HepG2 (cell line): ENCODE data around the gene RCC1. TPM values are rescaled to one million over a fixed set of nuclear protein-coding genes. Genes with fewer than 3 reads are reported as not detected.

ENCODE experiments used
- AGO2 ChIP-seq: fragments of 200-400 bp; formaldehyde crosslinking; optimal IDR thresholded peaks from 2 replicates; pipeline ENCODE3; 2017; ENCODE audit warnings: mild to moderate bottlenecking, low read depth, low read length, moderate library complexity
- ARNT ChIP-seq: fragments of 450-650 bp; IDR thresholded peaks from 2 replicates; pipeline ENCODE4 v1.6.1; 2017
- ATRX ChIP-seq: sonication (generic); formaldehyde crosslinking; IDR thresholded peaks from 2 replicates; pipeline ENCODE4 v1.4.0; 2020; ENCODE audit warnings: missing genetic modification reagents, borderline replicate concordance
- BATF2 ChIP-seq: sonication (generic); formaldehyde crosslinking; IDR thresholded peaks from 2 replicates; pipeline ENCODE4 v1.8.0; 2022; ENCODE audit warnings: mild to moderate bottlenecking, missing genetic modification reagents, moderate library complexity
- CHD2 ChIP-seq: IDR thresholded peaks from 2 replicates; pipeline ENCODE4 v1.6.1; 2011; ENCODE audit warnings: low read depth, low read length, improper control_type of control experiment
- ESRRA ChIP-seq: sonication (generic); formaldehyde crosslinking; IDR thresholded peaks from 2 replicates; pipeline ENCODE4 v1.5.1; 2020; ENCODE audit warnings: mild to moderate bottlenecking, low read depth, missing genetic modification reagents
- GABPA ChIP-seq, 2 experiments: IDR thresholded peaks; 2 replicates each; pipeline ENCODE4 v1.6.1; 2011 to 2016; ENCODE audit warnings: low read depth in 2 of 2, low read length in 1 of 2, missing biosample characterization in 1 of 2, missing genetic modification characterization in 1 of 2
- MATR3 ChIP-seq: sonication (generic); formaldehyde crosslinking; IDR thresholded peaks from 2 replicates; pipeline ENCODE4 v1.4.0; 2020; ENCODE audit warnings: missing genetic modification reagents
- MBNL3 ChIP-seq: fragments of 250-450 bp; sonication (Bioruptor Pico); conservative IDR thresholded peaks from 2 replicates; pipeline ENCODE4 v1.8.0; 2022; ENCODE audit warnings: mild to moderate bottlenecking, inconsistent platforms
- MXD4 ChIP-seq: IDR thresholded peaks from 2 replicates; pipeline ENCODE4 v1.6.1; 2016; ENCODE audit warnings: mild to moderate bottlenecking, missing biosample characterization, missing genetic modification reagents
- MYPOP ChIP-seq: sonication (generic); formaldehyde crosslinking; IDR thresholded peaks from 2 replicates; pipeline ENCODE4 v1.8.1; 2023; ENCODE audit warnings: mild to moderate bottlenecking, moderate library complexity, missing genetic modification reagents
- PRDM10 ChIP-seq: sonication (generic); formaldehyde crosslinking; IDR thresholded peaks from 2 replicates; pipeline ENCODE4 v1.4.0; 2020; ENCODE audit warnings: low read depth, missing genetic modification reagents
- RORA ChIP-seq: sonication (generic); formaldehyde crosslinking; IDR thresholded peaks from 2 replicates; pipeline ENCODE4 v1.5.0; 2020; ENCODE audit warnings: mild to moderate bottlenecking, missing genetic modification reagents, moderate library complexity
- ZIK1 ChIP-seq: sonication (generic); formaldehyde crosslinking; IDR thresholded peaks from 2 replicates; pipeline ENCODE4 v1.5.0; 2020; ENCODE audit warnings: mild to moderate bottlenecking, low read depth, missing genetic modification reagents, borderline replicate concordance
- ZNF205 ChIP-seq: IDR thresholded peaks from 2 replicates; pipeline ENCODE4 v1.6.1; 2018; ENCODE audit warnings: missing biosample characterization, missing genetic modification reagents
- ZNF260 ChIP-seq: sonication (generic); formaldehyde crosslinking; IDR thresholded peaks from 2 replicates; pipeline ENCODE4 v1.4.0; 2020; ENCODE audit warnings: missing genetic modification reagents, low read depth, mild to moderate bottlenecking, borderline replicate concordance
- ZNF263 ChIP-seq: sonication (generic); formaldehyde crosslinking; IDR thresholded peaks from 2 replicates; pipeline ENCODE4 v1.4.0; 2020; ENCODE audit warnings: missing genetic modification reagents
- ZNF44 ChIP-seq: sonication (generic); formaldehyde crosslinking; IDR thresholded peaks from 2 replicates; pipeline ENCODE4 v1.5.1; 2020; ENCODE audit warnings: mild to moderate bottlenecking, missing genetic modification reagents
- ZNF567 ChIP-seq: sonication (generic); formaldehyde crosslinking; IDR thresholded peaks from 2 replicates; pipeline ENCODE4 v1.8.1; 2023; ENCODE audit warnings: mild to moderate bottlenecking, missing genetic modification reagents, borderline replicate concordance
- ZNF574 ChIP-seq: sonication (generic); formaldehyde crosslinking; IDR thresholded peaks from 2 replicates; pipeline ENCODE4 v1.4.0; 2020; ENCODE audit warnings: missing genetic modification reagents
- ZNF576 ChIP-seq: sonication (generic); formaldehyde crosslinking; IDR thresholded peaks from 2 replicates; pipeline ENCODE4 v1.4.0; 2020; ENCODE audit warnings: mild to moderate bottlenecking, missing genetic modification reagents
- ZSCAN21 ChIP-seq: sonication (generic); formaldehyde crosslinking; IDR thresholded peaks from 2 replicates; pipeline ENCODE4 v1.8.0; 2022; ENCODE audit warnings: mild to moderate bottlenecking, missing genetic modification reagents, moderate library complexity, borderline replicate concordance
- polyA plus RNA-seq, 8 experiments: library from polyadenylated mRNA; depleted of rRNA in 3 of 8; stranded (reverse) in 7 of 8; unstranded in 1 of 8; fragments of >200 nt; fragmentation: Illumina TruSeq in 4 of 8; extraction: Trizol in 4 of 8; gene quantifications; 2 replicates each; pipeline versions ENCODE4 v1.2.1 to v1.2.3, GENCODE V29; 2011 to 2016; ENCODE audit warnings: low read depth in 4 of 8, missing spikeins in 1 of 8, mixed read lengths in 1 of 8; ENCODE audit not compliant: insufficient read depth in 1 of 8
- total RNA-seq, 5 experiments: library from RNA; depleted of rRNA; stranded (reverse); fragments of >200 nt; fragmentation: Illumina TruSeq; extraction: Trizol; gene quantifications; 2 replicates each; pipeline ENCODE4 v1.2.3, GENCODE V29; 2016; ENCODE audit warnings: low read depth in 1 of 5

RCC1 gene
- total and polyA plus RNA-seq, 2 of the 13 experiments (the other 11 are each of a cell fraction or from before 2014, with no cell fraction given) = 47.2 to 80.8 TPM

GRCh38 chr1:28518745-28519341 is 13.0 kb downstream of the RCC1 start (continued):
- TF ChIP-seq ZNF574 (CRISPR knock-in tag) (no peak), MBNL3 (CRISPR knock-in tag) (no peak), GABPA (IDR thresholded peaks at IDR 0.05; ENCODE audit: low read depth, low read length) (no peak), GABPA (CRISPR knock-in tag; IDR thresholded peaks at IDR 0.05; ENCODE audit: low read depth) (no peak), ZNF205 (peak; percentile 53; the same call in 1 of the 2 replicates), RORA (CRISPR knock-in tag) (no peak), CHD2 (no peak), MYPOP (CRISPR knock-in tag) (no peak), ESRRA (CRISPR knock-in tag) (peak; percentile 64; the same call in 1 of the 2 replicates), AGO2 (no peak), BATF2 (no peak; the same call in 1 of the 2 replicates), ZNF567 (CRISPR knock-in tag) (no peak), ZSCAN21 (CRISPR knock-in tag) (no peak), ZIK1 (CRISPR knock-in tag) (no peak), PRDM10 (CRISPR knock-in tag) (no peak), ZNF263 (no peak), ARNT (no peak), MXD4 (CRISPR knock-in tag) (peak; percentile 40; the same call in 1 of the 2 replicates), ZNF576 (CRISPR knock-in tag) (no peak), ZNF260 (CRISPR knock-in tag) (no peak), ATRX (CRISPR knock-in tag) (no peak), MATR3 (CRISPR knock-in tag) (no peak), ZNF44 (CRISPR knock-in tag) (no peak)
